Stomach smooth muscle (tissue), 2 donors: ENCODE results near the gene ELMO1.

Source experiments
- H3K27ac ChIP-seq: one replicate; pipeline ENCODE4 v1.7.0; 2013; ENCODE audit warnings: mild to moderate bottlenecking, low read length, inconsistent platforms
- H3K27me3 ChIP-seq, 2 donors: one replicate each; pipeline ENCODE4 v1.7.0; 2013; ENCODE audit warnings: low read length in 2 of 2; ENCODE audit not compliant: insufficient read depth in 2 of 2, control insufficient read depth in 1 of 2
- H3K36me3 ChIP-seq, 2 donors: one replicate each; pipeline ENCODE4 v1.7.0; 2013; ENCODE audit warnings: low read length in 2 of 2; ENCODE audit not compliant: control insufficient read depth in 2 of 2, insufficient read depth in 2 of 2
- H3K4me1 ChIP-seq: one replicate; pipeline ENCODE4 v1.7.0; 2013; ENCODE audit warnings: low read length; ENCODE audit not compliant: control insufficient read depth, insufficient read depth
- H3K4me3 ChIP-seq, 2 donors: one replicate each; pipeline ENCODE4 v1.7.0; 2013; ENCODE audit warnings: low read length in 2 of 2
- H3K9ac ChIP-seq, 2 donors: one replicate each; pipeline ENCODE4 v1.7.0; 2013; ENCODE audit warnings: low read length in 2 of 2, mild to moderate bottlenecking in 1 of 2
- H3K9me3 ChIP-seq, 2 donors: one replicate each; pipeline ENCODE4 v1.7.0; 2013; ENCODE audit warnings: low read length in 2 of 2; ENCODE audit not compliant: control insufficient read depth in 2 of 2
- donor health status: healthy.
- donor health status: Pancreatic carcinoma.

ELMO1 gene

DNA sequence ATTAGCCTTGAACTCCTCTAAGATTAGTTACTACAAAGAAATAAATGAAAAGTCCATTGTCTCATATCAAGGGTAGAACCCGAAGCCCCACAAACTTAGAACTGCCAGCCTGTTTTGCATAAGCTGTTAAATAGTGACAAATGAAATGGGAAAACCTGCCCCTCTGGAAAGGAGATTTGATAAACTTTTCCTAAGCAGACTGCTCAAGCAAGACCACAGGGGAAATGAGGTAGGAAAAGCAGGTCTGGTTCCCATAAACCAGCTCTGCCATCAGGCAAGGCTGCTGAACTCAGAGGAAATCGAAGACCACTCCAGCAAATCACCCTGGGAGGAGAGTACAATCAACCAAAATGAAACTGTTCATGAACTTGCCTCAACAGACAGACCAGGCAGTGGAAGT, 542.8 kb downstream of the ELMO1 start:
- H3K36me3 ChIP-seq: no peaks in the 10 kb centered on the region
- no peak overlapping the region for H3K9ac ChIP-seq
- no peak overlapping the region for H3K4me3 ChIP-seq
- no peaks in the 10 kb centered on the region for H3K27me3 ChIP-seq
- no peaks in the 10 kb centered on the region for H3K9me3 ChIP-seq
- peaks cover 9% of the 10 kb centered on the region for H3K4me1 ChIP-seq
- H3K27ac ChIP-seq: no peak overlapping the region

DNA sequence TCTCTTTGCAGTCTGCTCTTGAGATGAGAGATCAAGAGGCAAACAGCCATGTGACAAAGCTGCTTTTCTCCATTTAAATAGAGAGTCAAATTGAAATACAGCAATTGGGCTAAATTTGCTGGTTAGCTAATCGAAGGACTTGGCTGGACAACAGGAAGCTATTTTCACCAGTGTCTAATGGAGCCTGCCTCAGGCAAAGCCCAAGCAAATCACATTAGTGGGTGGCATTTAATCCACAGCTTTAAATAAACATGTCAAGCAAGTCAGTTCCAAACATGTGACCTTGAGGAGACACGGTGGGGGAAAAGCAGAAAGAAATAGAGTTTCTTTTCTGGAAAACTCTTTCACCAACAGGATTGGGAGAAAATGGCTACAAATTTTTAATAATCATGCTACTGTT, 543.9 kb downstream of the ELMO1 start:
- Histone ChIP-seq H3K27ac (no peak overlapping the region), H3K9me3 (no peaks in the 10 kb centered on the region), H3K4me1 (peaks cover 9% of the 10 kb centered on the region), H3K36me3 (no peaks in the 10 kb centered on the region), H3K9ac (no peak overlapping the region), H3K27me3 (no peaks in the 10 kb centered on the region), H3K4me3 (no peak overlapping the region)

DNA sequence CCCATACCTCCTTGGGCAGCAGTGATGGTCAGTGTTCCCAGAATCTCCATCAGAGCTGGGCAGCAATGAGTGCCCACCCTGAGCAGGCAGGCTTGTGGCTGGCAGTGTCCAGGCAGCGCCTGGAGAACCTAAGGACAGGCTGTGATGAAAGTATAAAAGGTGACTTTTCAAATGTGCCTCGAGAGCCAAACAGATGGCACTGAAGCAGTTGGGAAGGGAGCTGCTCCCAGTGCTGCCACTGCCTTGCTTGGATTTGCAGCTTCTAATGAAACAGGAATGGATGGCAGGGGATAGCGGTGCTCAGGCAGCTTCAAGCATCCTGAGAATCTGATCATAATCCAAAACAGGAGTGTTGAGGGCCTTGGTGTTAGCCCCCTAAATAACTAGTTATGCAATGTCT, 544.6 kb downstream of the ELMO1 start:
- Histone ChIP-seq H3K9me3 (no peaks in the 10 kb centered on the region), H3K27me3 (no peaks in the 10 kb centered on the region), H3K36me3 (no peaks in the 10 kb centered on the region)

GRCh38 chr7:36900988-36901710, 547.5 kb downstream of the ELMO1 start:
- no peak overlapping the region for H3K4me3 ChIP-seq
- no peaks in the 10 kb centered on the region for H3K36me3 ChIP-seq
- peaks cover 9% of the 10 kb centered on the region for H3K4me1 ChIP-seq
- H3K27ac ChIP-seq: no peak overlapping the region
- no peak overlapping the region for H3K9ac ChIP-seq
- H3K9me3 ChIP-seq: no peaks in the 10 kb centered on the region
- H3K27me3 ChIP-seq: no peaks in the 10 kb centered on the region

More for the DNA sequence above, 544.6 kb downstream of the ELMO1 start:
- Histone ChIP-seq H3K4me1 (peaks cover 9% of the 10 kb centered on the region), H3K27ac (no peak overlapping the region), H3K4me3 (no peak overlapping the region), H3K9ac (no peak overlapping the region)

DNA sequence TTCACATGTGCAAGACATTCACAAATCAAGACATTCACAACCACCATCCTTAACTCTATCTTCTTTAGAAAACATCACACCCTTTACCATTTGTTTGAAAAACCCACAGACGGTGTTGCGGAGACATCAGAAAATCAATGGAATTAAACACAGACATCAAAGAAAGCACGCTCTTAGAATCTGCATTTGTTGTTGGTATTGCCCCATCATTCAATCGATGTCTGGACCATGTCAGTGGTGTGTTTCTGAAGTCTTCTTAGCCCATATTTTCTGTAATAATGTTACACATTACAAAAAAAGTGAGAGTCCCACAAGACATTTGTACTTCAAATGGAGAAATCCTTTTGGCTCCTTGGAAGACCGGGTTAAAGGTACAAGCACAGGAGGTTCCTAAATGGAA, 550.5 kb downstream of the ELMO1 start:
- Histone ChIP-seq H3K4me1 (no peaks in the 10 kb centered on the region), H3K27me3 (no peaks in the 10 kb centered on the region), H3K27ac (no peak overlapping the region), H3K9me3 (no peaks in the 10 kb centered on the region), H3K36me3 (no peaks in the 10 kb centered on the region), H3K9ac (no peak overlapping the region), H3K4me3 (no peak overlapping the region)

- no peaks in the 10 kb centered on the region for H3K4me1 ChIP-seq
- H3K9ac ChIP-seq: no peak overlapping the region
- no peaks in the 10 kb centered on the region for H3K27me3 ChIP-seq
- no peak overlapping the region for H3K4me3 ChIP-seq
- H3K36me3 ChIP-seq: no peaks in the 10 kb centered on the region
- no peak overlapping the region for H3K27ac ChIP-seq
- no peaks in the 10 kb centered on the region for H3K9me3 ChIP-seq
Measured at GRCh38 chr7:36896956-36897590, 551.6 kb downstream of the ELMO1 start.

GRCh38 chr7:36896418-36896817, 552.2 kb downstream of the ELMO1 start:
- Histone ChIP-seq H3K27me3 (no peaks in the 10 kb centered on the region), H3K9ac (no peak overlapping the region), H3K36me3 (no peaks in the 10 kb centered on the region), H3K9me3 (no peaks in the 10 kb centered on the region), H3K27ac (no peak overlapping the region), H3K4me1 (no peaks in the 10 kb centered on the region), H3K4me3 (no peak overlapping the region)

- Histone ChIP-seq H3K36me3 (no peaks in the 10 kb centered on the region), H3K27me3 (no peaks in the 10 kb centered on the region), H3K27ac (no peak overlapping the region), H3K4me3 (no peak overlapping the region), H3K9me3 (no peaks in the 10 kb centered on the region), H3K4me1 (no peaks in the 10 kb centered on the region), H3K9ac (no peak overlapping the region)
Measured at GRCh38 chr7:36895192-36895591, 553.5 kb downstream of the ELMO1 start.

GRCh38 chr7:36894190-36894589, 554.5 kb downstream of the ELMO1 start:
- Histone ChIP-seq H3K4me1 (no peaks in the 10 kb centered on the region), H3K27ac (no peak overlapping the region), H3K4me3 (no peak overlapping the region), H3K36me3 (no peaks in the 10 kb centered on the region), H3K27me3 (no peaks in the 10 kb centered on the region), H3K9me3 (no peaks in the 10 kb centered on the region), H3K9ac (no peak overlapping the region)

GRCh38 chr7:36889182-36889581, 559.5 kb downstream of the ELMO1 start:
- H3K9ac ChIP-seq: no peak overlapping the region
- H3K9me3 ChIP-seq: no peaks in the 10 kb centered on the region
- no peak overlapping the region for H3K27ac ChIP-seq
- no peak overlapping the region for H3K4me3 ChIP-seq
- peaks cover 0 to 5% of the 10 kb centered on the region in 2 donors for H3K36me3 ChIP-seq
- H3K4me1 ChIP-seq: no peaks in the 10 kb centered on the region
- H3K27me3 ChIP-seq: no peaks in the 10 kb centered on the region

DNA sequence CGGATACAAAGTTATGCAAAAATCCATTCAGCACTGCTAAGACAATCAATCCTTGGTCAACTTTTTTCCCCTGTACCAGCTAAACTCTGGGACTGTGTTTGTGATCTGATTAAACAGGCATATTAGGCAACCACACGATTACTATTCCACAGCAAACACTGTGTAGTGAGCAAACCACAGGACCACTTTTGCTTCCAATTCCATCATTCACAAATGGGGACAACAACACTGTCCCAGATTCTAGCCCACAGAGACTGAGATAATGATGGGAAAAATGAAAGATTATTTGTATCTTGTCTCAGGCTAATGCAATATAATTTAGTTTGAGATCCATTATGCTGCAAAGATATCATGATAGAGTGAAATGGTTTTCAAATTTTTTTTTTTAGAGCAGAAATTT, 560.7 kb downstream of the ELMO1 start:
- H3K36me3 ChIP-seq: peaks cover 0 to 7% of the 10 kb centered on the region in 2 donors
- H3K9me3 ChIP-seq: no peaks in the 10 kb centered on the region
- no peak overlapping the region for H3K27ac ChIP-seq
- no peak overlapping the region for H3K4me3 ChIP-seq
- no peaks in the 10 kb centered on the region for H3K27me3 ChIP-seq
- H3K4me1 ChIP-seq: no peaks in the 10 kb centered on the region
- H3K9ac ChIP-seq: no peak overlapping the region
